GM12878 (cell line): ENCODE data around the gene WDSUB1. TPM values are rescaled to one million over a fixed set of nuclear protein-coding genes. Genes with fewer than 3 reads are reported as not detected.

Experiments used
- ATAC-seq: fragments of 200-7000 bp; cut with Tn5 transposase; 3 replicates; pipeline ENCODE4 v1.9.1; 2020; ENCODE audit warnings: mild to moderate bottlenecking, moderate library complexity
- BruUV-seq: library from RNA; stranded (reverse); fragments of 400-500 nt; replicated peaks from 2 replicates; lab custom pipeline; 2021; lab: Mats Ljungman, UMichigan
- CTCF ChIA-PET: fragments of 300-600 bp; sonication (Branson Sonifier 250); formaldehyde crosslinking; extraction: SDS; loops from one replicate; lab custom pipeline; 2021; ENCODE audit warnings: inconsistent platforms; lab: Yijun Ruan, JAX
- POLR2A ChIA-PET: fragments of 350-600 bp; formaldehyde crosslinking; extraction: SDS; loops from one replicate; lab custom pipeline; 2021; ENCODE audit warnings: inconsistent platforms; lab: Charles Lee
- RAD21 ChIA-PET: fragments of 300-600 bp; sonication (Branson Sonifier 250); formaldehyde crosslinking; loops from one replicate; lab custom pipeline; 2023; ENCODE audit warnings: antibody characterized with exemption; ENCODE audit not compliant: unreplicated experiment; lab: Charles Lee
- SMC1A ChIA-PET: fragments of 300-600 bp; sonication (Branson Sonifier 250); formaldehyde crosslinking; loops from one replicate; lab custom pipeline; 2023; ENCODE audit not compliant: unreplicated experiment, uncharacterized antibody; lab: Charles Lee
- DNase-seq: peaks from one replicate; pipeline ENCODE4 v3.0.0-alpha.2; 2011; ENCODE audit warnings: low read depth, low spot score
- FAIRE-seq: peaks from 3 replicates; lab custom pipeline; 2011; peaks lifted over from hg19 to GRCh38; lab: Jason Lieb, UNC
- H2AFZ ChIP-seq: 2 replicates; pipeline ENCODE4 v1.6.0; 2011; ENCODE audit warnings: low read depth, low read length, control low read depth; ENCODE audit not compliant: control insufficient read depth
- H3K27ac ChIP-seq: 2 replicates; pipeline ENCODE4 v1.5.1; 2011; ENCODE audit warnings: control low read depth; ENCODE audit not compliant: control insufficient read depth, insufficient read depth
- H3K27me3 ChIP-seq, 2 experiments: replicated peaks in 1 of 2; 2 replicates each; pipeline versions ENCODE4 v1.6.0 to v1.6.1; 2011; ENCODE audit warnings: low read length in 1 of 2; ENCODE audit not compliant: control insufficient read depth in 2 of 2, insufficient read depth in 2 of 2
- H3K36me3 ChIP-seq, 2 experiments: 2 replicates each; pipeline ENCODE4 v1.5.1; 2011; ENCODE audit warnings: low read length in 1 of 2; ENCODE audit not compliant: control insufficient read depth in 2 of 2, insufficient read depth in 2 of 2
- H3K4me1 ChIP-seq: 2 replicates; pipeline ENCODE4 v1.6.1; 2011; ENCODE audit warnings: mild to moderate bottlenecking, low read length, moderate library complexity, mixed read lengths; ENCODE audit not compliant: control insufficient read depth, insufficient read depth
- H3K4me2 ChIP-seq: 2 replicates; pipeline ENCODE4 v1.6.0; 2011; ENCODE audit warnings: control low read depth; ENCODE audit not compliant: control insufficient read depth, insufficient read depth
- H3K4me3 ChIP-seq: fragments of 200-600 bp; sonication (generic); 2 replicates; pipeline ENCODE4 v1.5.1; 2016
- H3K79me2 ChIP-seq: 2 replicates; pipeline ENCODE4 v1.6.0; 2011; ENCODE audit warnings: low read length; ENCODE audit not compliant: control insufficient read depth, insufficient read depth
- H3K9ac ChIP-seq: 2 replicates; pipeline ENCODE4 v1.8.0; 2011; ENCODE audit warnings: low read length, control low read depth, mixed read lengths; ENCODE audit not compliant: control insufficient read depth, insufficient read depth
- H3K9me3 ChIP-seq: replicated peaks from 3 replicates; pipeline ENCODE4 v1.5.1; 2011; ENCODE audit warnings: mild to moderate bottlenecking, low read length; ENCODE audit not compliant: control insufficient read depth, insufficient read depth
- H4K20me1 ChIP-seq: 2 replicates; pipeline ENCODE4 v1.6.0; 2011; ENCODE audit not compliant: control insufficient read depth, insufficient read depth
- BCL3 ChIP-seq: IDR thresholded peaks from 2 replicates; pipeline ENCODE4 v1.6.1; 2011; ENCODE audit warnings: borderline replicate concordance, low read depth, mild to moderate bottlenecking, moderate library complexity, low read length; ENCODE audit not compliant: insufficient read depth, poor library complexity, severe bottlenecking
- BRCA1 ChIP-seq: IDR thresholded peaks from 2 replicates; pipeline ENCODE4 v1.6.1; 2011; ENCODE audit warnings: low read depth, low read length, improper control_type of control experiment
- GABPA ChIP-seq: IDR thresholded peaks from 2 replicates; pipeline ENCODE4 v1.6.1; 2014; ENCODE audit warnings: antibody characterized with exemption, low read depth, mild to moderate bottlenecking, inconsistent platforms
- HCFC1 ChIP-seq: fragments of 150-350 bp; IDR thresholded peaks from 2 replicates; pipeline ENCODE4 v1.6.1; 2014; ENCODE audit warnings: low read length
- IRF3 ChIP-seq: fragments of 450-650 bp; IDR thresholded peaks from 2 replicates; pipeline ENCODE4 v1.6.1; 2014; ENCODE audit warnings: mild to moderate bottlenecking
- KAT2A ChIP-seq: conservative IDR thresholded peaks from 2 replicates; pipeline ENCODE4 v1.6.1; 2011; ENCODE audit warnings: low read depth, low read length; ENCODE audit not compliant: control insufficient read depth
- MAX ChIP-seq: IDR thresholded peaks from 2 replicates; pipeline ENCODE4 v1.6.1; 2012; ENCODE audit warnings: low read depth, low read length, improper control_type of control experiment
- NR2F1 ChIP-seq: fragments of 450-650 bp; conservative IDR thresholded peaks from 2 replicates; pipeline ENCODE4 v1.6.1; 2017; ENCODE audit warnings: mild to moderate bottlenecking
- POU2F2 ChIP-seq: IDR thresholded peaks from 3 replicates; pipeline ENCODE4 v1.6.1; 2011; ENCODE audit warnings: low read depth, mild to moderate bottlenecking, low read length, borderline replicate concordance
- SMAD1 ChIP-seq: fragments of 450-650 bp; IDR thresholded peaks from 2 replicates; pipeline ENCODE4 v1.6.1; 2018; ENCODE audit warnings: mild to moderate bottlenecking, low read depth; ENCODE audit not compliant: partially characterized antibody
- SRF ChIP-seq, 2 experiments: IDR thresholded peaks; 2 replicates each; pipeline ENCODE4 v1.6.1; 2011; ENCODE audit warnings: low read depth in 2 of 2, low read length in 2 of 2, mild to moderate bottlenecking in 1 of 2, moderate library complexity in 1 of 2
- ZBTB33 ChIP-seq: fragments of 450-650 bp; IDR thresholded peaks from 2 replicates; pipeline ENCODE4 v1.6.1; 2017; ENCODE audit warnings: mild to moderate bottlenecking
- ZNF217 ChIP-seq: fragments of 450-650 bp; IDR thresholded peaks from 2 replicates; pipeline ENCODE4 v1.6.1; 2017; ENCODE audit warnings: antibody characterized with exemption, mild to moderate bottlenecking
- ZNF592 ChIP-seq: fragments of 450-650 bp; IDR thresholded peaks from 2 replicates; pipeline ENCODE4 v1.6.1; 2017; ENCODE audit warnings: mild to moderate bottlenecking, moderate library complexity
- WGBS: methylation state at CpG from one replicate; pipeline ENCODE4 v1.1.6; 2016; ENCODE audit warnings: low lambda C conversion rate; ENCODE audit not compliant: insufficient replicate concordance, insufficient coverage; ENCODE audit errors: missing lambda C conversion rate; 5-methylcytosine and 5-hydroxymethylcytosine counted together
- in situ Hi-C: fragments of 300-500 bp; cut with MboI; formaldehyde crosslinking; loops from 9 replicates; pipeline ENCODE4 v1.14.3; 2018; ENCODE audit warnings: mixed read lengths
- intact Hi-C: fragments of 100-400 bp; cut with micrococcal nuclease; formaldehyde crosslinking; loops from one replicate; pipeline ENCODE4 v1.14.2; 2022; ENCODE audit not compliant: unreplicated experiment
- polyA plus RNA-seq, 11 experiments: library from polyadenylated mRNA; depleted of rRNA in 4 of 11; unstranded in 6 of 11; stranded (reverse) in 5 of 11; fragments of >200 nt; fragmentation: Nextera tagmentation in 4 of 11; fragmentation: Illumina TruSeq in 1 of 11; extraction: Ambion mirVana in 4 of 11; extraction: Trizol in 1 of 11; gene quantifications; 1 replicate in 1 of 11; 2 replicates in 10 of 11; pipeline versions ENCODE4 v1.2.1 to v1.2.3, GENCODE V29; 2011 to 2016; ENCODE audit warnings: inconsistent platforms in 2 of 11, missing spikeins in 2 of 11, low read depth in 1 of 11
- total RNA-seq, 4 experiments: library from RNA; depleted of rRNA in 3 of 4; stranded (reverse); fragments of >200 nt in 3 of 4; fragmentation: Illumina TruSeq in 1 of 4; extraction: Trizol in 1 of 4; gene quantifications; 2 replicates each; pipeline versions ENCODE4 v1.2.1 to v1.2.3, GENCODE V29; 2013 to 2021

Gene WDSUB1
- total and polyA plus RNA-seq, 10 of the 15 experiments (the other 5 are each of a cell fraction or from before 2014, with no cell fraction given): 4.4 to 12.7 (median 7.6) TPM

GRCh38 chr2:159265171-159265576 lies 21.3 kb downstream of the WDSUB1 start:
- POLR2A ChIA-PET: no interaction called here
- RAD21 ChIA-PET: no interaction called here
- in situ Hi-C loops: no loop called here
- no peaks in the 10 kb centered on the region for H3K4me1 ChIP-seq
- no peak for ATAC-seq
- H3K79me2 ChIP-seq: no peaks in the 10 kb centered on the region; the same call in 1 of the 2 replicates
- no peaks in the 10 kb centered on the region; the same call in 2 of the 3 replicates for H3K9me3 ChIP-seq
- H3K4me3 ChIP-seq: no peak overlapping the region
- H3K9ac ChIP-seq: no peak overlapping the region
- FAIRE-seq: no peak
- no peaks in the 10 kb centered on the region for H3K36me3 ChIP-seq
- no peak for DNase-seq
- 100% methylated on average over 1 of the region's 1 CpG for WGBS
- intact Hi-C loops: no loop called here
- H3K27me3 ChIP-seq: no peaks in the 10 kb centered on the region
- SMC1A ChIA-PET: no interaction called here
- H3K4me2 ChIP-seq: no peak overlapping the region
- BruUV-seq: no TSS peak
- no peak overlapping the region for H2AFZ ChIP-seq
- H4K20me1 ChIP-seq: no peaks in the 10 kb centered on the region
- CTCF ChIA-PET: interaction anchor here (0.7 kb wide), 1 partner anchor 1997 kb away, joined by 5 read pairs; no protein-coding TSS in a partner anchor
- H3K27ac ChIP-seq: no peak overlapping the region
- TF ChIP-seq ZNF592: no peak
- TF ChIP-seq ZBTB33: no peak
- no peak for TF ChIP-seq BCL3
- no peak for TF ChIP-seq SRF (IDR thresholded peaks at IDR 0.05; ENCODE audit: low read depth in 2 of 2, low read length in 2 of 2)
- no peak for TF ChIP-seq MAX
- TF ChIP-seq POU2F2: no peak
- no peak for TF ChIP-seq KAT2A
- no peak for TF ChIP-seq ZNF217
- TF ChIP-seq BRCA1: no peak
- no peak for TF ChIP-seq IRF3
- no peak for TF ChIP-seq NR2F1
- no peak for TF ChIP-seq GABPA
- no peak for TF ChIP-seq HCFC1
- no peak for TF ChIP-seq SMAD1
